Prostate gland (tissue), 2 donors: ENCODE measurements around the gene EHBP1.

Experiments used
- CTCF ChIP-seq, 4 experiments: fragments of 200-600 bp in 2 of 4; fragments of 450-650 bp in 2 of 4; sonication (generic) in 2 of 4; IDR thresholded peaks; 1 replicate in 3 of 4; 2 replicates in 1 of 4; pipeline ENCODE4 v1.5.1; 2016 to 2019; ENCODE audit warnings: antibody characterized with exemption in 4 of 4, mild to moderate bottlenecking in 2 of 4, moderate library complexity in 2 of 4
- POLR2A ChIP-seq: fragments of 450-650 bp; IDR thresholded peaks from one replicate; pipeline ENCODE4 v1.6.1; 2016; ENCODE audit warnings: antibody characterized with exemption, mild to moderate bottlenecking

- no peak for TF ChIP-seq POLR2A
- no peak for TF ChIP-seq CTCF (IDR thresholded peaks at IDR 0.05)
These were observed 288.7 kb downstream of the EHBP1 start for GRCh38 chr2:62994206-62994605.
